ENCODE data around the gene IL1R1.

DNA sequence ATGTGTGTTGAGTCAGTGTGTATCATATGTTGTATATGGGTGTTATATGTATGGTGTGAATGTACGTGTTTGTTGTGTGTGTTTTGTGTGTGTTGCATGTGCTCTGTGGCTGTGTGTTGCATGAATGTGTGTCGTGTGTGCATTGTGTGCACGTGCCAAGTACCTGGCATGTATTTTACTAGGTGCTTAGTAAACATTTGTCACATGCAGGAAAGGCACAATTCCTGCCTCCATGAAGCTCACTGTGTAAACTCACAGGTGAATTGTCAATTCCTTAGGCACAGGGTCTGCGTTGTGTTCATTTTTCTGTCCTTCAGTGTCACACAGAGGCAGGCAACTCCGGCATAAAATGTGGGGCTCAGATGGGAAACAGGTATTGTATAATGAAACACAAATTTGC lies 22.3 kb upstream of the IL1R1 start:
- TF ChIP-seq POLR2AphosphoS5 (IDR thresholded peaks at IDR 0.05; ENCODE audit: low read depth, low read length) (no peak), TAF1 (IDR thresholded peaks at IDR 0.05; ENCODE audit: low read depth, low read length) (no peak), POLR2A (IDR thresholded peaks at IDR 0.05; ENCODE audit: low read depth, low read length) (no peak), SPI1 (IDR thresholded peaks at IDR 0.05; ENCODE audit: low read depth, low read length) (no peak), POU2F2 (IDR thresholded peaks at IDR 0.05; ENCODE audit: low read depth, low read length) (no peak), PAX5 (IDR thresholded peaks at IDR 0.05; ENCODE audit: insufficient read depth, low read length, severe bottlenecking) (no peak)

Data from GM12891 (cell line).